ENCODE data around the gene CAPRIN1. TPM values are rescaled to one million over a fixed set of nuclear protein-coding genes. Genes with fewer than 3 reads are reported as not detected.
A peak's percentile ranks its signal among the peaks of the same experiment; 100 is the strongest.

CAPRIN1 gene
- total and polyA plus RNA-seq, 10 of the 15 experiments (the other 5 are each of a cell fraction or from before 2014, with no cell fraction given), result 50.4 to 228 (median 191) TPM

DNA sequence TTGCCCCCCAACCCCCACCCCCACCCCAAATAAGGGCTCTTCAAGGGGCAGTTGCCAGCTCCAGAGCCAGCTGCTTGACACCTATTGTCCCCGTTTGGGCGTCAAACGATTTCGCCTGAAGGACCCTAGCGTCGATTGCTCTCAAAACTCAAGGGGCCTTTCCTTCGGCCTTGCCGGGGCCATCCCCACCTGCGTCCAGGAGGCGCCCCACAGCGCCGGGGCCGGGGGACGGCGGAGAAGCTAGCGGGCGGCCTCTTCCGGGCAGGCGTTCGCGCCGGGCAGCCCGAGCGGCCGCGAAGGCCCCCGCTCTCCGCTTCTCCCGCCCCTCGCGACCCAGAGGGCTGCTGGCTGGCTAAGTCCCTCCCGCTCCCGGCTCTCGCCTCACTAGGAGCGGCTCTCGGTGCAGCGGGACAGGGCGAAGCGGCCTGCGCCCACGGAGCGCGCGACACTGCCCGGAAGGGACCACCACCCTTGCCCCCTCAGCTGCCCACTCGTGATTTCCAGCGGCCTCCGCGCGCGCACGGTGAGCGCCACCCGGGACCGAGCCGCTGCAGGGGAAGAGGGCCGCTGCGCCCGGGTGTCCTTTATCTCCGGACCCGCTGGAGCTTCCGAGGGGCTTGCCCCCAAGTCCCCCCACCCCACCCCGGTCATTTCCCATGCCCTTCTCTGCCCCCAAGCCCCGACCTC, at the start of gene CAPRIN1 (continued):
- TF ChIP-seq, protein P1, sequence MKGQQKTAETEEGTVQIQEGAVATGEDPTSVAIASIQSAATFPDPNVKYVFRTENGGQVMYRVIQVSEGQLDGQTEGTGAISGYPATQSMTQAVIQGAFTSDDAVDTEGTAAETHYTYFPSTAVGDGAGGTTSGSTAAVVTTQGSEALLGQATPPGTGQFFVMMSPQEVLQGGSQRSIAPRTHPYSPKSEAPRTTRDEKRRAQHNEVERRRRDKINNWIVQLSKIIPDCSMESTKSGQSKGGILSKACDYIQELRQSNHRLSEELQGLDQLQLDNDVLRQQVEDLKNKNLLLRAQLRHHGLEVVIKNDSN (IDR thresholded peaks at IDR 0.05; ENCODE audit: borderline replicate concordance, extremely low read length, insufficient read depth, low read depth, low read length), result no peak
- TF ChIP-seq IKZF2 (IDR thresholded peaks at IDR 0.05) (no peak), ZSCAN29 (IDR thresholded peaks at IDR 0.05) (0 out of 2 replicates have a peak, but pooled peaks have one; percentile 23), SMC3 (IDR thresholded peaks at IDR 0.05; ENCODE audit: borderline replicate concordance, low read length) (0 out of 2 replicates have a peak, but pooled peaks have one; percentile 24), BRCA1 (IDR thresholded peaks at IDR 0.05; ENCODE audit: low read depth, low read length) (no peak), MEF2A (IDR thresholded peaks at IDR 0.05; ENCODE audit: insufficient read depth, low read depth, low read length) (0 out of 2 replicates have a peak, but pooled peaks have one; percentile 27), RCOR1 (conservative IDR thresholded peaks at IDR 0.05; ENCODE audit: low read depth, low read length) (0 out of 2 replicates have a peak, but pooled peaks have one; percentile 39), CREB1 (IDR thresholded peaks at IDR 0.05; ENCODE audit: low read depth) (peak; percentile 31; the same call in 1 of the 2 replicates), RELB (IDR thresholded peaks at IDR 0.05; ENCODE audit: low read depth) (peak; percentile 53; the same call in 1 of the 2 replicates), POLR2A (IDR thresholded peaks at IDR 0.05; ENCODE audit: low read depth, low read length) (peak; percentile 93), PAX5 (IDR thresholded peaks at IDR 0.05; ENCODE audit: borderline replicate concordance, low read depth, low read length) (no peak), EP300 (IDR thresholded peaks at IDR 0.05; ENCODE audit: borderline replicate concordance in 1 of 2, control insufficient read depth in 1 of 2, low read depth in 2 of 2, low read length in 2 of 2) (no peak), BACH1 (IDR thresholded peaks at IDR 0.05; ENCODE audit: borderline replicate concordance) (peak; percentile 90), ESRRA (IDR thresholded peaks at IDR 0.05; ENCODE audit: low read length) (no peak), DPF2 (IDR thresholded peaks at IDR 0.05) (peak; percentile 76; the same call in 1 of the 2 replicates), CBFB (IDR thresholded peaks at IDR 0.05; ENCODE audit: low read depth) (peak; percentile 56), STAT1 (conservative IDR thresholded peaks at IDR 0.05) (peak; percentile 97; the same call in 1 of the 2 replicates), POLR2AphosphoS5 (IDR thresholded peaks at IDR 0.05; ENCODE audit: low read length) (peak; percentile 81), ZBED1 (IDR thresholded peaks at IDR 0.05; ENCODE audit: borderline replicate concordance) (no peak), ZBTB11 (CRISPR knock-in tag; IDR thresholded peaks at IDR 0.05) (no peak)
- TF ChIP-seq, protein P2, sequence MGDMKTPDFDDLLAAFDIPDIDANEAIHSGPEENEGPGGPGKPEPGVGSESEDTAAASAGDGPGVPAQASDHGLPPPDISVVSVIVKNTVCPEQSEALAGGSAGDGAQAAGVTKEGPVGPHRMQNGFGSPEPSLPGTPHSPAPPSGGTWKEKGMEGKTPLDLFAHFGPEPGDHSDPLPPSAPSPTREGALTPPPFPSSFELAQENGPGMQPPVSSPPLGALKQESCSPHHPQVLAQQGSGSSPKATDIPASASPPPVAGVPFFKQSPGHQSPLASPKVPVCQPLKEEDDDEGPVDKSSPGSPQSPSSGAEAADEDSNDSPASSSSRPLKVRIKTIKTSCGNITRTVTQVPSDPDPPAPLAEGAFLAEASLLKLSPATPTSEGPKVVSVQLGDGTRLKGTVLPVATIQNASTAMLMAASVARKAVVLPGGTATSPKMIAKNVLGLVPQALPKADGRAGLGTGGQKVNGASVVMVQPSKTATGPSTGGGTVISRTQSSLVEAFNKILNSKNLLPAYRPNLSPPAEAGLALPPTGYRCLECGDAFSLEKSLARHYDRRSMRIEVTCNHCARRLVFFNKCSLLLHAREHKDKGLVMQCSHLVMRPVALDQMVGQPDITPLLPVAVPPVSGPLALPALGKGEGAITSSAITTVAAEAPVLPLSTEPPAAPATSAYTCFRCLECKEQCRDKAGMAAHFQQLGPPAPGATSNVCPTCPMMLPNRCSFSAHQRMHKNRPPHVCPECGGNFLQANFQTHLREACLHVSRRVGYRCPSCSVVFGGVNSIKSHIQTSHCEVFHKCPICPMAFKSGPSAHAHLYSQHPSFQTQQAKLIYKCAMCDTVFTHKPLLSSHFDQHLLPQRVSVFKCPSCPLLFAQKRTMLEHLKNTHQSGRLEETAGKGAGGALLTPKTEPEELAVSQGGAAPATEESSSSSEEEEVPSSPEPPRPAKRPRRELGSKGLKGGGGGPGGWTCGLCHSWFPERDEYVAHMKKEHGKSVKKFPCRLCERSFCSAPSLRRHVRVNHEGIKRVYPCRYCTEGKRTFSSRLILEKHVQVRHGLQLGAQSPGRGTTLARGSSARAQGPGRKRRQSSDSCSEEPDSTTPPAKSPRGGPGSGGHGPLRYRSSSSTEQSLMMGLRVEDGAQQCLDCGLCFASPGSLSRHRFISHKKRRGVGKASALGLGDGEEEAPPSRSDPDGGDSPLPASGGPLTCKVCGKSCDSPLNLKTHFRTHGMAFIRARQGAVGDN (IDR thresholded peaks at IDR 0.05), result peak; percentile 69

Measured in GM12878 (cell line).